Measurements from ENCODE around the gene UBE2L5. TPM values are rescaled to one million over a fixed set of nuclear protein-coding genes. Genes with fewer than 3 reads are reported as not detected.
A peak's percentile ranks its signal among the peaks of the same experiment; 100 is the strongest.
"Not testable (repeated sequence)": the region's sequence is repeated elsewhere in the genome, so short reads cannot be mapped to it uniquely, and the experiment has no call there.

Gene UBE2L5
- total and polyA plus RNA-seq, 7 experiments from 2014 or later, result 0.14 TPM; not detected in 6

DNA sequence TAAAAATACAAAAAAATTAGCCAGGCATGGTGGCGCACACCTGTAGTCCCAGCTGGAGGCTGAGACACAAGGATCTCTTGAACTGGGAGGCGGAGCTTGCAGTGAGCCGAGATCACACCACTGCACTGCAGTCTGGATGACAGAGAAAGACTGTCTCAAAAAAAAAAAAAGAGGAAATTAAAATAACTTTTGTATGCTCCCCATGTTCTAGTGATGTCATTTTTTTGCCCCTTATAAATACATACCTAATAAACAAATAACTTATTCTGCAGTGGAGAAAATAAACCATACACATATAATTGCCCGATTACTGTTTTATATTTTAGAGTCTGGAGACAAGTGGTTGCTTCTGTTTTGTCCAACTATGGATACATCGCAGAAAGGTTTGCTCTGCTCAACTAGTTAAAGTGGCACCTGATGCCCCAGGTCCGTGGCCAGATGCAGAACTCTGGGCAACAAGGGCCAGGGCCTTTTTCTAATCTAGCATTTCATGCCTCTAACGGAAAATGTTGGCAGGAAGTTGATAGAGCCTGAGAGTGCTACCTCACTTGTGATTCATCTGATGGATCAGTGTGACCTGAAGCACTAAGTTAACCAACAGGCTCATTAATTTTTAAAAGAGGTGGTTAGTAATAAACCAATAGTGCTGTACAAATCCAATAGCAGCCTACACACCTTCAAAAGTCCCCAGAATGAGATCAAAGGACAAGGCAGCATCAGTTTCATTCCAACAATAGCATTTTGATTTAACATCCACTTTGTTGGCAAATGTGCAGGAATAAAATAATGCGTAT, 18.8 kb downstream of the UBE2L5 start:
- intact Hi-C loops (cut with micrococcal nuclease), result no loop called here
- Histone ChIP-seq H3K36me3 (ENCODE audit: control insufficient read depth in 2 of 3, insufficient read depth in 3 of 3, low read length in 3 of 3) (no peaks in the 10 kb centered on the region), H3K4me3 (ENCODE audit: low read length) (no peak overlapping the region), H3K9me3 (ENCODE audit: control insufficient read depth in 2 of 3, low read length in 3 of 3) (no peaks in the 10 kb centered on the region), H3K4me1 (ENCODE audit: control insufficient read depth in 2 of 2, insufficient read depth in 2 of 2, low read length in 2 of 2) (peaks cover 0 to 9% of the 10 kb centered on the region in 2 donors), H3K27ac (ENCODE audit: low read depth, low read length) (no peak overlapping the region), H3K27me3 (ENCODE audit: control insufficient read depth in 2 of 2, insufficient read depth in 2 of 2, low read length in 2 of 2) (peaks cover 0 to 2% of the 10 kb centered on the region in 2 donors)
- H3K27ac Mint-ChIP-seq, result no peak overlapping the region
- no peak for DNase-seq
- ChIA-PET POLR2A (interaction anchor here (1.4 kb wide), 1 partner anchor 69 kb away, joined by 3 read pairs; no protein-coding TSS in a partner anchor), CTCF (no interaction called here)
- peaks cover 0 to 16% (median 0%) of the 10 kb centered on the region in 5 donors for H3K27me3 Mint-ChIP-seq
- H3K9me3 Mint-ChIP-seq, result peaks cover 0 to 2% (median 0%) of the 10 kb centered on the region in 11 donors
- H3K4me3 Mint-ChIP-seq, result no peak overlapping the region
- H3K36me3 Mint-ChIP-seq, result peaks cover 0 to 2% (median 0%) of the 10 kb centered on the region in 5 donors
- H3K4me1 Mint-ChIP-seq, result peaks cover 4 to 15% (median 10%) of the 10 kb centered on the region in 7 donors
- no peak for ATAC-seq

DNA sequence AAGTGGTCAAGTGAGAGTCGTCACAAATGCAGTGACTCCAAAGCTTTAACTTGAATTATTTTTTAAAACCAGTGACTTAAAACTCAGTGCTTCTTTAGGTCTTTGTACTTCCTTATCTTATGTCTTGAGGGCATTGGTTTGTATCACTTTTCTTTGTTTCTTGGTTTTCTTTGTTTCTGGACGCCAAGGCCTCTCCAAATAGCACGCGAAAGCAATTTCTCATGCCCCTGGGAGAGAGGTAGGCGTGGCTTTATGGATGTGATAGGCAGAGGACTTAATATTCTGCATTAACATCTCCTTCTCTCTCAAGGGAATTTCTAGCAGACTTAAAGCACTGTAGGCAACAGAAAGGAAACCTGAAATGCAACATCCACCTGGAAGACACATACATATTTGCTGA, 20.6 kb downstream of the UBE2L5 start:
- ATAC-seq (no peak), DNase-seq (no peak)
- Histone ChIP-seq H3K4me1 (ENCODE audit: control insufficient read depth in 2 of 2, insufficient read depth in 2 of 2, low read length in 2 of 2) (peaks cover 0 to 11% of the 10 kb centered on the region in 2 donors), H3K27ac (ENCODE audit: low read depth, low read length) (no peak overlapping the region), H3K4me3 (ENCODE audit: low read length) (no peak overlapping the region), H3K36me3 (ENCODE audit: control insufficient read depth in 2 of 3, insufficient read depth in 3 of 3, low read length in 3 of 3) (no peaks in the 10 kb centered on the region), H3K27me3 (ENCODE audit: control insufficient read depth in 2 of 2, insufficient read depth in 2 of 2, low read length in 2 of 2) (peaks cover 0 to 4% of the 10 kb centered on the region in 2 donors), H3K9me3 (ENCODE audit: control insufficient read depth in 2 of 3, low read length in 3 of 3) (no peaks in the 10 kb centered on the region)
- no peak overlapping the region for H3K27ac Mint-ChIP-seq
- ChIA-PET POLR2A (interaction anchor here (0.5 kb wide), 1 partner anchor 66 kb away, joined by 3 read pairs; no protein-coding TSS in a partner anchor), CTCF (no interaction called here)
- intact Hi-C loops (cut with micrococcal nuclease), result no loop called here
- peaks cover 0 to 14% (median 0%) of the 10 kb centered on the region in 5 donors for H3K27me3 Mint-ChIP-seq
- peaks cover 0 to 2% (median 0%) of the 10 kb centered on the region in 11 donors for H3K9me3 Mint-ChIP-seq
- H3K36me3 Mint-ChIP-seq, result peaks cover 0 to 2% (median 0%) of the 10 kb centered on the region in 5 donors
- H3K4me1 Mint-ChIP-seq, result peaks cover 4 to 21% (median 12%) of the 10 kb centered on the region in 7 donors
- H3K4me3 Mint-ChIP-seq, result no peak overlapping the region

GRCh38 chr13:30443491-30443890, 21.2 kb downstream of the UBE2L5 start:
- H3K4me3 ChIP-seq (ENCODE audit: low read length); H3K36me3 ChIP-seq (ENCODE audit: control insufficient read depth in 2 of 3, insufficient read depth in 3 of 3, low read length in 3 of 3); H3K36me3 Mint-ChIP-seq; H3K27ac ChIP-seq (ENCODE audit: low read depth, low read length); H3K27ac Mint-ChIP-seq; H3K9me3 ChIP-seq (ENCODE audit: control insufficient read depth in 2 of 3, low read length in 3 of 3); H3K4me3 Mint-ChIP-seq; ATAC-seq; DNase-seq; intact Hi-C loops (cut with micrococcal nuclease); H3K9me3 Mint-ChIP-seq; H3K27me3 ChIP-seq (ENCODE audit: control insufficient read depth in 2 of 2, insufficient read depth in 2 of 2, low read length in 2 of 2): not testable (repeated sequence)
- H3K4me1 ChIP-seq (ENCODE audit: control insufficient read depth in 2 of 2, insufficient read depth in 2 of 2, low read length in 2 of 2), result peaks cover 0 to 11% of the 10 kb centered on the region in 2 donors
- Mint-ChIP-seq H3K27me3 (peaks cover 0 to 11% (median 0%) of the 10 kb centered on the region in 5 donors), H3K4me1 (peaks cover 4 to 21% (median 12%) of the 10 kb centered on the region in 7 donors)
- CTCF ChIA-PET, result interaction anchor here (0.6 kb wide), 1 partner anchor 145 kb away, joined by 3 read pairs; no protein-coding TSS in a partner anchor
- POLR2A ChIA-PET, result interaction anchor here (0.5 kb wide), 1 partner anchor 65 kb away, joined by 3 read pairs; no protein-coding TSS in a partner anchor

DNA sequence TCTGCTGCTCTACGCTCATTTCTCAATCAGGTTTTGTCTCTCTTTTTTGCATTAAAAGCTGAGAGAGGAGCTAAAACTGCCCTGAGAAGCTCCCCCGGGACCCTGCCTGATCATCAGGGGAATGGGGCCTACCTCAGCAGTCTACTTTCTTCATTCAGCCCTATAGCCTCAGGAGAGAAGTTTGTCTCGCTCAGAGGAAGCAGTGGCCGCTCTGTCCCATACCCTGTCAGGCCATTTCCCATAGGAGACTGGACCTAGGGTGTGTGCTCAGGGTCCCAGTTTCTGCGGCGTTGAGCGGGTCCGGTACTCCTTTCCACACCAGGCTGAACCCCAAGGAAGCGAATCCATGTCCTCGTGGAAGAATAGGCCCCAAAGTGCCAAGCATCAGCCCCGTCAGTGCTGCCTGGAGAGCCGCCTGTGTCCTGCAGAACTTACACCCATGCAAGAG, 21.7 kb downstream of the UBE2L5 start:
- Histone ChIP-seq H3K27me3 (ENCODE audit: control insufficient read depth in 2 of 2, insufficient read depth in 2 of 2, low read length in 2 of 2) (peaks cover 0 to 4% of the 10 kb centered on the region in 2 donors), H3K4me3 (ENCODE audit: low read length) (no peak overlapping the region), H3K9me3 (ENCODE audit: control insufficient read depth in 2 of 3, low read length in 3 of 3) (no peaks in the 10 kb centered on the region), H3K4me1 (ENCODE audit: control insufficient read depth in 2 of 2, insufficient read depth in 2 of 2, low read length in 2 of 2) (peaks cover 0 to 11% of the 10 kb centered on the region in 2 donors), H3K36me3 (ENCODE audit: control insufficient read depth in 2 of 3, insufficient read depth in 3 of 3, low read length in 3 of 3) (no peaks in the 10 kb centered on the region), H3K27ac (ENCODE audit: low read depth, low read length) (no peak overlapping the region)
- ATAC-seq (no peak), DNase-seq (no peak)
- H3K36me3 Mint-ChIP-seq, result peaks cover 0 to 2% (median 0%) of the 10 kb centered on the region in 5 donors
- H3K27me3 Mint-ChIP-seq, result peaks cover 0 to 10% (median 0%) of the 10 kb centered on the region in 5 donors
- intact Hi-C loops (cut with micrococcal nuclease), result no loop called here
- peaks cover 0 to 2% (median 0%) of the 10 kb centered on the region in 11 donors for H3K9me3 Mint-ChIP-seq
- ChIA-PET POLR2A (interaction anchor here (1.0 kb wide), 1 partner anchor 25 kb away, joined by 3 read pairs; no protein-coding TSS in a partner anchor), CTCF (interaction anchor here (0.6 kb wide), 1 partner anchor 145 kb away, joined by 3 read pairs; no protein-coding TSS in a partner anchor)
- peaks cover 4 to 21% (median 12%) of the 10 kb centered on the region in 7 donors for H3K4me1 Mint-ChIP-seq
- no peak overlapping the region for H3K4me3 Mint-ChIP-seq
- no peak overlapping the region for H3K27ac Mint-ChIP-seq

GRCh38 chr13:30446126-30446500, 23.8 kb downstream of the UBE2L5 start:
- no peaks in the 10 kb centered on the region for H3K36me3 Mint-ChIP-seq
- peak overlapping the region in 2 of 9 donors; percentile 4 to 9 for H3K27ac Mint-ChIP-seq
- ChIA-PET POLR2A (interaction anchor here (0.5 kb wide), 1 partner anchor 208 kb away, joined by 3 read pairs; no protein-coding TSS in a partner anchor), CTCF (no interaction called here)
- Histone ChIP-seq H3K4me1 (ENCODE audit: control insufficient read depth in 2 of 2, insufficient read depth in 2 of 2, low read length in 2 of 2) (peaks cover 0 to 11% of the 10 kb centered on the region in 2 donors), H3K27me3 (ENCODE audit: control insufficient read depth in 2 of 2, insufficient read depth in 2 of 2, low read length in 2 of 2) (peaks cover 0 to 4% of the 10 kb centered on the region in 2 donors), H3K27ac (ENCODE audit: low read depth, low read length) (no peak overlapping the region), H3K36me3 (ENCODE audit: control insufficient read depth in 2 of 3, insufficient read depth in 3 of 3, low read length in 3 of 3) (no peaks in the 10 kb centered on the region), H3K4me3 (ENCODE audit: low read length) (no peak overlapping the region), H3K9me3 (ENCODE audit: control insufficient read depth in 2 of 3, low read length in 3 of 3) (no peaks in the 10 kb centered on the region)
- DNase-seq (no peak), ATAC-seq (no peak)
- no peaks in the 10 kb centered on the region for H3K9me3 Mint-ChIP-seq
- H3K27me3 Mint-ChIP-seq, result peaks cover 0 to 10% (median 0%) of the 10 kb centered on the region in 5 donors
- intact Hi-C loops (cut with micrococcal nuclease), result no loop called here
- H3K4me3 Mint-ChIP-seq, result peak overlapping the region in 9 of 10 donors; percentile 3 to 73 (median 42)
- peaks cover 2 to 18% (median 10%) of the 10 kb centered on the region in 7 donors for H3K4me1 Mint-ChIP-seq

GRCh38 chr13:30448441-30448840, 26.1 kb downstream of the UBE2L5 start:
- ATAC-seq, result no peak
- Mint-ChIP-seq H3K27me3 (peaks cover 0 to 10% (median 0%) of the 10 kb centered on the region in 5 donors), H3K36me3 (no peaks in the 10 kb centered on the region), H3K4me1 (peaks cover 0 to 14% (median 10%) of the 10 kb centered on the region in 7 donors), H3K4me3 (no peak overlapping the region), H3K27ac (no peak overlapping the region), H3K9me3 (no peaks in the 10 kb centered on the region)
- Histone ChIP-seq H3K4me3 (ENCODE audit: low read length) (no peak overlapping the region), H3K27me3 (ENCODE audit: control insufficient read depth in 2 of 2, insufficient read depth in 2 of 2, low read length in 2 of 2) (peaks cover 0 to 4% of the 10 kb centered on the region in 2 donors), H3K27ac (ENCODE audit: low read depth, low read length) (no peak overlapping the region), H3K36me3 (ENCODE audit: control insufficient read depth in 2 of 3, insufficient read depth in 3 of 3, low read length in 3 of 3) (no peaks in the 10 kb centered on the region), H3K4me1 (ENCODE audit: control insufficient read depth in 2 of 2, insufficient read depth in 2 of 2, low read length in 2 of 2) (peaks cover 0 to 11% of the 10 kb centered on the region in 2 donors), H3K9me3 (ENCODE audit: control insufficient read depth in 2 of 3, low read length in 3 of 3) (no peaks in the 10 kb centered on the region)
- ChIA-PET POLR2A (interaction anchor here (0.5 to 0.8 kb wide), 3 partner anchors 61 to 273 kb away, joined by 3 to 11 read pairs (median 3); no protein-coding TSS in a partner anchor), CTCF (interaction anchor here (0.6 to 1.0 kb wide), 3 partner anchors 59 to 277 kb away, joined by 3 to 4 read pairs (median 4); no protein-coding TSS in a partner anchor)
- no peak for DNase-seq
- intact Hi-C loops (cut with micrococcal nuclease), result no loop called here

All from naive thymus-derived CD4-positive, alpha-beta T cell (primary cell).